CD4-positive, alpha-beta T cell treated with Interferon gamma for 1 hour (primary cell): ENCODE measurements around the gene OGFOD3.
"Not testable (repeated sequence)": the region's sequence is repeated elsewhere in the genome, so short reads cannot be mapped to it uniquely, and the experiment has no call there.

Source experiments
- DNase-seq: peaks from one replicate; pipeline ENCODE4 v3.0.0-alpha.2; 2020

The OGFOD3 gene

GRCh38 chr17:82349287-82349701, 69.1 kb downstream of the OGFOD3 start:
- DNase-seq = no peak

DNA sequence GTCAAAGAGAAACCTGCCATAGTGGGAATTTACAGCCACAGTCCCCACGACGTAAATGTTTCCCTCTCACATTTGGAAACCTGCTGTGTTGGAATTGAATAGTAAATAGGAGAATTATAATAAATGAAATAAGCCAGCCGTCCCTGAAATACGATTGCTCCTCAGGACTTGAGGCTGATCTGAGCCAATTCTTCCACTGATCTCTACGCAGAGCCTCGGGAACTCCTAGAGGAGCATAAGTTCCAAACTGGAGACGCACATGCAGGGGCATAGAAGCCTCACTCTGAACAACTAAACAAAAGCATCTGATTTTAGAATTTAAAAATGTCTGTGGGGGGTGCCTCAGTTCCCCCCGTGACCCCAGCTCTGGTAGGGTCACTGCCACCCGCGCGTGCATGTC, 69.5 kb downstream of the OGFOD3 start:
- DNase-seq = no peak

- DNase-seq = no peak
Observed at GRCh38 chr17:82348434-82348833, 70.0 kb downstream of the OGFOD3 start.

GRCh38 chr17:82347994-82348393, 70.4 kb downstream of the OGFOD3 start:
- not testable (repeated sequence) for DNase-seq

DNA sequence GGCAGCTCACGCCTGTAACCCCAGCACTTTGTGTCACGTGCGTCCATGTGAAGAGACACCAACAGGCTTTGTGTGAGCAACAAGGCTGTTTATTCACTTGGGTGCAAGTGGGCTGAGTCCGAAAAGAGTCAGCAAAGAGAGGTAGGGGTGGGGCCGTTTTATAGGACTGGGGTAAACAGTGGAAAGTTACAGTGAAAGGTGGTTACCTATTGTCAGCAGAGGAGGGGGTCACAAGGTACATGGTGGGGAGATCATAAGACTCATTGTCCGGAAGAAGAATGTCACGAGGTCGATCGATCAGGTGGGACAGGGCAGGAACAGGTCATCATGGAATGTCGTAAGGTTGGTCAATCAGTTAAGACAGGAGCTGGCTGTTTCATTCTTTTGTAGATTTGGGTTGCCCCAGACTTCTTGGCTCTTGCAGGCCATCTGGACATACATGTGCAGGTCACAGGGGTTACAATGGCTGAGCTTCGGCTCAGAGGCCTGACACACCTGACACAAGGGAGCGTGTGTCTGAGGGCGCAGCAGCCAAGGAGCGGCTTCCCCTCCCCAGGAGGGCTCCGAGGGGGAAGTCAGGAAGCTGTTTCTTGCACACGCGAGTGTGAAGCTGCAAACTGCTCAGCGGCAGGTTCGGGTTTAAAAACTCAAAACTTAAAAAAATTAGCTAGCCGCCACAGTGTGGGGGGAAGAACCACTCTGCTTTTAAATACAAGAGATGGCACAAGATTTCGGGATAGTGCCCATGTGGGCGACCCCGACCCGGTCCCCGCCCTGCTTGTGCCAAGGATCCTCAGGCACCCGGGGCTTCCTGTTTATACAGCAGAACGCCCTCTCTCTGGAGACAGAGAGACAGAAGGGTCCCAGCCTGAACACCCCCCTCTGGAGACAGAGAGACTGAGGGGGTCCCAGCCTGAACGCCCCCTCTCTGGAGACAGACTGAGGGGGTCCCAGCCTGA, 71.8 kb downstream of the OGFOD3 start:
- no peak for DNase-seq

DNA sequence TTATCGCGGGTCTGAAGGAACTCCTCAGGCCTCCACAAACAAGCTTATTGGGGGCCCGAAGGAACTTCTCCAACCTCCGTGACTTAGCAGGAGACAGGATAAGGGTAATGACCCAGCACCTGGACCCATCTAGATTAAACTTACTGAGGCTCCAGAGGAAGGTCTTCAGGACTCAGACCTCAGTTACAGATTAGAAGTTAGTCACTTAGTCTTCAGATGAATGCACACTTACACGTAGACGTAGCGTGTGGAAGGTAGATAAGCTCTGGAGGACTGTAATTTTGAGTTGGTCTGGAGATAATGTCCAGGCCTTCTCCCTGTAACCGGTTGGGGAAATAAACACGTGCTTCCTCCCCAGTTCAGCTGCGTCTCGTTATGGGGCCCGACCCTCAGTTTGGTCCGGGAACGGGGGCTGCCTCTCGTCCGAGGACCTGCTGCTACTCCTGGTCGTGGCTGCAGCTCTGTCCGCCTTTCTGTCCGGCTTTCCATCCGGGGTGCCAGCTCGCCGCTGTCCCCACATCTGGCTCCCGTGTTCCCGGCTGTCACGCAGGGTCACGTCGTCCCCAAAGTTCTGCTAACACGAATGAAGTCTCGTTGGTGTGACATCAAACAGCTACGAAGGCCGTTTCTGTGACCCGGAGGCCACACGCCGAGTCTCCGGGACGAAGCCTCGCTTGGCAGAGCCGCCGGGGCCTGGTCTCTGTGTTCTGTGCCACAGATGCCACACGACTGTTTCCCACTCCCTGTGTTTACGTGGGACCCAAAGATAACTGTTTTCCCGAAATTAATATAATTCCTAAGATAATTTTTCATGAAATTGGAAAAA, 73.0 kb downstream of the OGFOD3 start:
- no peak for DNase-seq

DNA sequence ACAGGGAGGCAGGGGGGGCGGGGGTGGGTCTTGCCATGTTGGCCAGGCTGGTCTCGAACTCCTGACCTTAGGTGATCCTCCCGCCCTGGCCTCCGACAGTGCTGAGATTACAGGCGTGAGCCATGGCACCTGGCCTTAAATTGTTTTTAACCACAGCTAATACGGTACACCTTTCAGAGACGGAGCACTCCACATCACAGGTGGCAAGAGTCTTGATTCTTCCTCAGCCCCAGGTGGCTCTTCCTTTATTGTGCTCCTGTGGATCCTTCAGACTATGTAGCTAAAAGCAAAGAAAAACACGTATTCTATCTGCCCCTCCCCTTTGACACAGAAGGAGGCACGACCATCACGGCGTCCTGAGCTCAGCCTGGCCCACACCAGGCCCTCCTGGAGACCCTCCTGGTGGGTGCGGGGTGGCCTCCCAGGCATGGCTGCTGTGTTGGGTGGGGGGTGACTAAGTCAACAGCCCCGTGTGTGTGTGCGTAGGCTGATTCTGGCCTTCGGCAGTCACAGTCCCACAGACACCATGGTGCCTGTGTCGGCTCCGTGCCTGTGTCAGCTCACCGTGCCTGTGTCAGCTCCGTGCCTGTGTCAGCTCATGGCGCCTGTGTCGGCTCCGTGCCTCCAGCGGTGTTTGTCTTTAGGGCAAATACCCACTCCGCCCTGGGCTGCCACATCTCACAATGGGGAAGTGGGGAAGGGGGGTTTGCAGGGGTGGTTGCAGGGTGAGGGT, 74.0 kb downstream of the OGFOD3 start:
- DNase-seq = no peak

- no peak for DNase-seq
Observed at GRCh38 chr17:82343560-82343959, 74.8 kb downstream of the OGFOD3 start.

GRCh38 chr17:82342361-82343079, 75.9 kb downstream of the OGFOD3 start:
- DNase-seq = no peak

DNA sequence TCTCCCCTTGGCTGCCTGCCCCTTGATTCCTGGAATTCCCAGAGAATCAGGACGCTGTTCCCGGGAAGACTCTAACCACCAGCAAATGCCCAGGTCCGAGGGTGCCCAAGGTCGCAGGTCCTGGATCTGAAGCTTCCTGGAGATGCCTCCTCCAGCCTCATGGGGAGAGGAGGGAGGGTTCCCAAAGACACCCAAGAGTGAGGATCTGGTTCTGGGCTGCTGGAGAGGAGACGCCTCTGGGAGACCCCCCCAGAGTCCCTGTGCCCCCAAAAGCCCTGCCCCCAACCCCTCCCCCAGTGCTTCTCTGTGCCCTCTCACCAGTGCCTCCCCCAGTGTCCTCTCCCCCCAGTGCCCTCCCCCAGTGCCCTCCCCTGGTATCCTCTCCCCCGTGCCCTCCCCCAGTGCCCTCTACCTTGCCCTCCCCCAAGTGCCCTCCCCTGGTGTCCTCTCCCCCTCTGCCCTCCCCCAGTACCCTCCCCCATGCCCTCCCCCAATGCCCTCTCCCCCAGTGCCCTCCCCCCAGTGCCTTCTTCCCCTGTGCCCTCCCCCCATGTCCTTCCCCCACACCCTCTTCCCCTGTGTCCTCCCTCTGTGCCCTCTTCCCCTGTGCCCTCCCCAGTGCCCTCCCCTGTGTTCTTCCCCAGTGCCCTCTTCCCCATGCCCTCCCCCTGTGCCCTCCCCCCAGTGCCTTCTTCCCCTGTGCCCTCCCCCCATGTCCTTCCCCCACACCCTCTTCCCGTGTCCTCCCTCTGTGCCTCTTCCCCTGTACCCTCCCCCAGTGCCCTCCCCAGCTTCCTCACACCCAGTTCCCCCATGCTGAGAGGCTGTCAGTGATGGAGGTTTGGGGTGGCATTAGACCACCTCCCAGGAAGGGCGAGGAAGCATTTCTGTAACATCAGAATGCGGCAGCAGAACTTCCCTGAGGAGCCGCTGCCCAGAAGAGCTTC, 78.5 kb downstream of the OGFOD3 start:
- DNase-seq = no peak
